NCI-H1092 treated with DMSO at 0.1 percent for 48 hours (cell line): ENCODE data around the gene PKMYT1.

Experiments
- DNase-seq: peaks from one replicate; lab custom pipeline; 2025; lab: John Stamatoyannopoulos, UW

The PKMYT1 gene

DNA sequence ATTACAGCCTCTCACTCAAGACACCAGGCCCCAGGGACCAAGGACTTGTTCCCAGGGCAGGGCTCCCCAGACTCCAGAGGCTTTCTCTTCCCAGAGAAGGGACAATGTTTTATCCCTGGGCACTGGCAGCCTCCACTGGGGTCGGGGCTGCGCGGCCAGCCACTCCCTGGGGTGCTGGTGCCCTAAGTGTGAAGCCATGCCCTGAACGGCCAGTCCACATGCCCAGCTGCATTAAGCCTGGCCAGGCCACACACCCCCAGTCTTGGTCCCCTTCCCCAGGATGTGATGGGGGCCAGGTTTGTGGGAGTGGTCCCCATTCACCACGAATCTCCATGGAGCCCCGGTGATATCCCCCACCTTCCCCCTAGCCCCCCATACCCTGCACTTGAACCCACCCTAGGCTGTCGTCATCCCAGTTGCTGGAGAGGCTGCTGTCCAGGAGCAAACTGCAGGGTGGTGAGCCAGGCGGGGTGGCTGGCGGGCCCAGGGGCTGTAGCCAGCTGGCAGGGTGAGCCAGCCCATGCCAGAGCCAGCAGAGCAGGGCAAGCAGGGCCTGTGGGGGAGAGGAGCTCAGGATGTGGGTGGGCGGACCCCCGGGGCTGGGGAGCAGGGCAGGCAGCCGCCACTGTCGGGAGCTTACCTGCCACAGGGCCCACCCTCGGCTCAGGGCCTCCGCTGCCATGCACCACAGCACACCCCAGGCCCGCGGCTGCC lies 6.5 kb downstream of the PKMYT1 start:
- DNase-seq: no peak

GRCh38 chr16:2973093-2973492 lies 7.2 kb downstream of the PKMYT1 start:
- no peak for DNase-seq

GRCh38 chr16:2971985-2972784 lies 8.1 kb downstream of the PKMYT1 start:
- peak; percentile 25 for DNase-seq

DNA sequence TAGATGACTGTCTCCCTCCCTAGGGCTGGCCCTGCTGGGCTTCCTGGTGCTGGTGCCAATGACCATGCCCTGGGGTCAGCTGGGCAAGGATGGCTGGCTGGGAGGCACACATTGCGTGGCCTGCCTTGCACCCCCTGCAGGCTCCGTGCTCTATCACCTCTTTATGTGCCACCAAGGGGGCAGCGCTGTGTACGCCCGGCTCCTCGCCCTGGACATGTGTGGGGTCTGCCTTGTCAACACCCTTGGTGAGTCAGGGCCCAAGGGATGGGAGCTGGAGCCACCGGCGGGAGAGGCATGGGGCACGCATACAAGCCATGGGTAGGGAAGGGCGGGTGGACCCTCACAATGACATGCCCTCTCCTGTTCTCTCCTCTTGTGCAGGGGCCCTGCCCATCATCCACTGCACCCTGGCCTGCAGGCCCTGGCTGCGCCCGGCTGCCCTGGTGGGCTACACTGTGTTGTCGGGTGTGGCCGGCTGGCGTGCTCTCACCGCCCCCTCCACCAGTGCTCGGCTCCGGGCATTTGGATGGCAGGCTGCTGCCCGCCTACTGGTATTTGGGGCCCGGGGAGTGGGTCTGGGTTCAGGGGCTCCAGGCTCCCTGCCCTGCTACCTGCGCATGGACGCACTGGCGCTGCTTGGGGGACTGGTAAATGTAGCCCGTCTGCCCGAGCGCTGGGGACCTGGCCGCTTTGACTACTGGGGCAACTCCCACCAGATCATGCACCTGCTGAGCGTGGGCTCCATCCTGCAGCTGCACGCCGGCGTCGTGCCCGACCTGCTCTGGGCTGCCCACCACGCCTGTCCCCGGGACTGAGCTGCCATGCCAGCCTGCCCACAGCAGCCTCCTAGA lies 8.9 kb downstream of the PKMYT1 start:
- DNase-seq: no peak

DNA sequence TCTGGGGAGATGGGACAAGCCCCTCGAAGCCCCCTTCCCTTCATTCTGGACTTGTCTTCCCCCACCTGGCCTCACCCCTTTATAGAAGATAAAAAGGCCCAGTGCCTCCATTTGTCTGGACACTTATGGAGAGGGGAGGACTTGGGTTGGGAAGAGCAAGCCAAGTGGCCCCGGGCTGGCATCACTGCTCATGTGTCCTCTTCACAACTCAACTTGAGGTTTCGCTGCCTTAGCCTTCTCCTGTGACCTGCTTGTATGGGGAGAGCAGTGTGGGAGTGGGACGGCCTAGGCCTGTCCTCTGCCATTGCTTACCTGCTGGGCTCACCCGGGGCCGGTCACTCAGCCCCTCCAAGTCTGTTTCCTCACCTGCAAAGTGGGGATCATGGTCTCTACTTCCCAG lies 9.7 kb downstream of the PKMYT1 start:
- DNase-seq: no peak

- DNase-seq: peak; percentile 16
These were observed 10.4 kb downstream of the PKMYT1 start for GRCh38 chr16:2969545-2970521.

DNA sequence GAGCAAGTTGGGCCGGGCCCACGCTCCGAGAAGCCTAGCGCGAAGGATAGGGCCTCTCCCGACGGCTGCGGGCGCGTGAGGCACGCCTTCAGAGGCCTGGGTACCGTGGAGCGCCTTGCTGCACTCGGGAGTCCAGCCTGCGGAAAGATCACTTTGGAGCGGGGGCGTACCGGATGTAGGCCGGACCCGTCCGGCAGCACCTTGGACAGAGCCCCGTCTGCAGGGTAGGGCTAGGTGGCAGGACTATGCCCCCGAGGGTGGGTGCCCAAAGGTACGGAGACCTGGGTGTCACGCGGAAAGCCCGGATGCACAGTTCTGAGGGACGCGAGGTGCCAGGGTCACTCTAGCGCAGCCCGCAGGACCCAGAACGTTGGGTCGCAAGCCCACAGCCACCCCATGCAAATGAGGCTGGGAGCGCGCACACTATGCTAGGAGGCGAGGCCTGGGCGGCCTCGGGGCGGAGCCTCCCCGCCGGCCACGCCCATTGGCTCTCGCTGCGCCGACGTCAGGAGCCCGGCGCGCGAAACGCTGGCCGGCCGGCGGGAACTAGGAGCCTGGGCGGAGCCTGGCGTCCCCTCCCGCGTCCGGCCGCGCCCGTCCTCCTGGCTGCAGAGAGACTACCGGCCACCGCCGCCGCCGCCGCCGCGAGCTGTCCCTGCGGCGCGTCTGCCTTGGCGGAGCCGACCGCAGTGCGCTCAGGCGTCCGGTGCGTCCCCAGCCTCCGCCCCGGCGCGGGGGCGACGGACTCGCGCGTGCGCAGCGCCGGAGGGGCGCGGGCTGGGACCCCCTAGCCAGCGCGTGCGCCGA lies 11.3 kb downstream of the PKMYT1 start, which contains the start of gene PAQR4:
Gene PAQR4, plus strand, starts transcription at position 611 of the 807 bp plus-strand sequence. CDS start 327 bp downstream, outside the sequence.
- peak; percentile 84 for DNase-seq

GRCh38 chr16:2968368-2968737 lies 11.9 kb downstream of the PKMYT1 start:
- DNase-seq: no peak

DNA sequence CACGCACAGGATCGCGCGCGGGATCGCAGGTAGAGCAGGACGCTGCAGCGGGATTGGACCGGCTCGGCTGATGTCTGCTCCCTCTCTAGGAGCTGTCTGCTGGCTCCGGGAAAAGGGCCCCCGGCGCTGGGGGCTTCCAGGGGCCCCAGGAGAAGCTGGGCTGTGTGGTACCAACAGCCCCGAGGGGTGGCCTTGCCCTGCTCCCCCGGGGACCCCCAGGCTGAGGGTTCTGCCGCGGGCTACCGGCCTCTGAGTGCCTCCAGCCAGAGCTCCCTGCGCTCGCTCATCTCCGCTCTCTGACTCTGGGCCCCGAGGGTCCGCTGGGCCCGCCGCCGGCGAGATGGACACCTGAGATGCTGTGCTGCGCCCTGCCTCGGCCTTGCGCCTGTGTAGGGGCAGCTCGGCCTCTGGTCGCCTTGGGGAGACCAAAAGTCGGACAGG lies 12.5 kb downstream of the PKMYT1 start:
- no peak for DNase-seq

DNA sequence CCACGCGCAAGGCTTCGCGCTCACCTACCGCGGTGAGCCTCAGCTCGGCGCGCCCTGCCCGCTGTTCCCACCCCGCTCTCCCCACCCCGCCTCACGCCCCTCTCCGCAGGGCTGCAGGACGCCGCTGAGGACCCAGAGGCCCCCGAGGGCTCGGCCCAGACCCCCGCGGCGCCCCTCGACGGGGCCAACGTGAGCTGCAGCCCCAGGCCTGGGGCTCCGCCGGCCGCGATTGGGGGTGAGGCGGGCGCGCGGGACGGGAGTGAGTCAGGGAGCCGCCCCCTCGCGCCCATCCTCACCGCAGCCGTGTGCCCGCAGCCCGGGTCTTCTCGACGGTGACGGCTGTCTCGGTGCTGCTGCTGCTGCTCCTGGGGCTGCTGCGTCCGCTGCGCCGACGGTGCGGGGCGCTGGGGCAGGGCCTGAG lies 13.0 kb downstream of the PKMYT1 start:
- no peak for DNase-seq

GRCh38 chr16:2966808-2967191 lies 13.4 kb downstream of the PKMYT1 start:
- DNase-seq: no peak

- DNase-seq: no peak
These were observed 14.0 kb downstream of the PKMYT1 start for GRCh38 chr16:2966043-2966807.

DNA sequence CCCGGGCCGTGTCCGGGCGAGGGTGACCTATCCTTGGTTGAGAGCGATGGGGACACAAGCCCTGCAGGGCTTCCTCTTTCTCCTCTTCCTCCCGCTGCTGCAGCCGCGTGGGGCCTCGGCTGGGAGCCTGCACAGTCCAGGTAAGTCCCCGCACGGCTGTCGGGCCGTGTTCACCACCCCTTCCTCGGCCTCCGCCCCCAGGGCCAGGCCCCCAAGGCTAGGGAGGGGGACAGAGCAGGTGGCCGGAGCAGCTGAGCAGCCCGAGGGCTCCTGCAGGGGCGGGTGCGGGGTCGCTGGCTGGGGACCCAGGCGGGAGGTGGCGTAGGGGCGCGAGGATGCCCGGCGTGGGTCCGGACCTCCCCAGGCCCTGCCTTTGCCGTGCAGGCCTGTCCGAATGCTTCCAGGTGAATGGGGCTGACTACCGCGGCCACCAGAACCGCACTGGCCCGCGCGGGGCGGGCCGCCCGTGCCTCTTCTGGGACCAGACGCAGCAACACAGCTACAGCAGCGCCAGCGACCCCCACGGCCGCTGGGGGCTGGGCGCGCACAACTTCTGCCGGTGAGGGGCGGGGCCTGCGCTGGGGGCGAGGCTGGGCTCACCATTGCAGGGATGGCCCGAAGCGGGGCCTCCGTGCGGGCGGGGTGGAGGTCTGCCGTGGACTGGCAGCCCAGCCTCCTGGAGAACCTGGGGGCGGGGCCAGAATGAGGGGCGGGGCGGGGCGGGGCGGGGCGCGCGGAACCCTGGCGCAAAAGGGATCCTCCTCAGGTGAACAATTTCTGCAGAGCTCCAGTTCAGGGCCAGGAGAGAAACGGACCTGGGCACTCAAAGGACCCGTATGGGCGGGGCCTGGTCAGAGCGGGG lies 15.5 kb downstream of the PKMYT1 start:
- no peak for DNase-seq

GRCh38 chr16:2963723-2964474 lies 16.3 kb downstream of the PKMYT1 start, which contains the start of gene KREMEN2:
TSS of gene KREMEN2 (plus strand) at chr16:2964275. CDS start at chr16:2964521, 246 bp downstream.
- no peak for DNase-seq

DNA sequence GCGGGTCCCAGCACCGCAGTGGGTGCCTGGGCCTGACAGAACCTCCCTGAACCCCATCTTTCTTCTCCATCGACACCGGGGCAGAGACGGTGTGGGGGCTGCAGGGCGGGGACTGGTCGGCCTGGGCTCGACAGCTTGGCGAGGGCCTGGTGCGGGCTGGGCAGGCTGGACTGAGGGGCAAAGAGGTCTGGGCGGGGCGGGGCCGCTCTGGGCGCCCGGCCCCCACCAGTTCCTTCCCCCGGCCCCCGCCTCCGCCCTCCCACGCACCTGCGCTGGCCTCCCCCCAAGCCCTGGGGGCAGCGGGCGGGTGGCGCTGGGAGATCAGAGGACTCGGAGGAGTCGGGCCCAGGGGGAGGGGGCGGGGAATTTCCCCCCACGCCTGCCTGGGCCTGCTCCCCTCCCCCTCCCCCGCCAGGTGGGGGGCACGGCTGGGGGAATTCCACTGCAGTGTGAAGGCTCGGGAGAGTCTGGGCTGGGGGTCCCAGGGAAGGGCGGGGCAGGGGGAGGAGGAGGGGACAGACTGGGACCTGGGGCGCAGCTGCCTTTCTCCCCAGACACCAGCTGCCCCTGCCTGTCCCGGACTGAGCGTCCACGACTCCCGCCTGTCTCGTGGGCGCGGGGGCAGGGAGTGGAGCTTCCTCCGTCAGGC lies 17.0 kb downstream of the PKMYT1 start:
- DNase-seq: no peak

DNA sequence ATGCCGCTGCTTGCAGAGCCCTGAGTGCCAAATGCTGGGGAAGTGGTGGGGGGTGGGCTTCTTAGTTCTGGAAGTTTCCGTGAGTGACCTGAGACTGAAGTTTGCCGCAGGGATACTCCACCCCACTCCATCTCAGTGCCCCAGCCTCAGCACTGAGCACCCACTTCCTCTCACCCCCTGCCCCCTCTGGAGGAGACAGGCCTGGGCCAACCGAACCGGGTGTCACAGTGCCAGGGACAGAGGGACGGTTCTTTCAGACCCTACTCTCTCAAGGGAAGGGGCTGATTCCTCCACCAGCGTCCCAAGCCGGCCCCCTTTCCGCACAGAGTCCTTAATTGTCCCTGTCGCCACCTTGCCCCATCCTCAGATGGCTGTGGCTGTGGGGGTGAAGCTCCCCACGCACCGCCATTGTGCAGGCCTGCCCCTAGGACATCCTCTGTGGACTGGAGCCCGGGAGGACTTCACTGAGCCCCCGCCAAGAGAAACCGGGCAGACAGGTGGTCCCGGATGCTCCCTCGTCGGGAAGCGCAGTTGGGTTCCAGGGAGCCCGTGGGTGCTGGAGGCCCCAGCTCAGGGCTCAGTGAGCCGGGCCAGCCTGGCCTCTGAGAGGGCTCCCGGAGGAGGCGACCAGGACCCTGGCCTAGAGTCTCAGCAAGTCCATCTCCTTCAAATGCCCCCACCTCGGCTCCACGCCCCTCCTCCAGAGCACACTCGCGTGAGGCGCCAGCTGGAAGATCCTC lies 17.7 kb downstream of the PKMYT1 start:
- DNase-seq: no peak
